HUES6 (cell line): Measurements from ENCODE around the gene PRUNE2.
A peak's percentile ranks its signal among the peaks of the same experiment; 100 is the strongest.

Experiments used
- H3K27ac ChIP-seq: 2 replicates; pipeline ENCODE4 v1.7.0; 2013; ENCODE audit warnings: low read depth, mild to moderate bottlenecking, low read length, inconsistent platforms
- H3K27me3 ChIP-seq: 2 replicates; pipeline ENCODE4 v1.6.1; 2013; ENCODE audit warnings: low read length; ENCODE audit not compliant: control insufficient read depth, insufficient read depth
- H3K36me3 ChIP-seq: 2 replicates; pipeline ENCODE4 v1.6.1; 2013; ENCODE audit warnings: low read length; ENCODE audit not compliant: control insufficient read depth, insufficient read depth
- H3K4me1 ChIP-seq: 2 replicates; pipeline ENCODE4 v1.6.1; 2013; ENCODE audit warnings: low read length; ENCODE audit not compliant: control insufficient read depth, insufficient read depth
- H3K4me3 ChIP-seq: 2 replicates; pipeline ENCODE4 v1.5.1; 2013; ENCODE audit warnings: low read depth, low read length
- H3K9ac ChIP-seq: one replicate; pipeline ENCODE4 v1.6.1; 2013; ENCODE audit warnings: mild to moderate bottlenecking, low read length
- H3K9me3 ChIP-seq: 2 replicates; pipeline ENCODE4 v1.6.1; 2013; ENCODE audit warnings: low read depth, low read length; ENCODE audit not compliant: control insufficient read depth, insufficient read depth

The PRUNE2 gene

DNA sequence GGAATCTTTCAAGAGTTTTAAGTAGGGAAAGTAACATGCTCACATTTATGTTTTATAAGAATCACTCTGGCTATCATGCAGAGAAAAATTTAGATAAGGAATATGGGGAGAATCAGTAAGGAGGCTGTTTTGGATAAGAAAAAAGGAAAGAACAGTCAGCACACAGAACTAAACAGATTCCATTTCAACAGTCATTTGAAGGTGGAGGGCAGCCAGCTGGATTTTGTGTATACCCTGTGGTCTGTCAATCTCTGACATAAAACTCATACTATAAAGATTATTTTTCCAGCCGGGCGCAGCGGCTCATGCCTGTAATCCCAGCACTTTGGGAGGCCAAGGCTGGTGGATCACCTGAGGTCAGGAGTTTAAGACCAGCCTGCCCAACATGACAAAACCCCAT is 77.5 kb downstream of the PRUNE2 start:
- H3K27me3 ChIP-seq: no peaks in the 10 kb centered on the region
- no peak overlapping the region for H3K27ac ChIP-seq
- no peak overlapping the region for H3K9ac ChIP-seq
- H3K9me3 ChIP-seq: no peaks in the 10 kb centered on the region
- no peak overlapping the region for H3K4me3 ChIP-seq
- peaks cover 6% of the 10 kb centered on the region; the same call in 1 of the 2 replicates for H3K4me1 ChIP-seq
- H3K36me3 ChIP-seq: no peaks in the 10 kb centered on the region; the same call in 1 of the 2 replicates

DNA sequence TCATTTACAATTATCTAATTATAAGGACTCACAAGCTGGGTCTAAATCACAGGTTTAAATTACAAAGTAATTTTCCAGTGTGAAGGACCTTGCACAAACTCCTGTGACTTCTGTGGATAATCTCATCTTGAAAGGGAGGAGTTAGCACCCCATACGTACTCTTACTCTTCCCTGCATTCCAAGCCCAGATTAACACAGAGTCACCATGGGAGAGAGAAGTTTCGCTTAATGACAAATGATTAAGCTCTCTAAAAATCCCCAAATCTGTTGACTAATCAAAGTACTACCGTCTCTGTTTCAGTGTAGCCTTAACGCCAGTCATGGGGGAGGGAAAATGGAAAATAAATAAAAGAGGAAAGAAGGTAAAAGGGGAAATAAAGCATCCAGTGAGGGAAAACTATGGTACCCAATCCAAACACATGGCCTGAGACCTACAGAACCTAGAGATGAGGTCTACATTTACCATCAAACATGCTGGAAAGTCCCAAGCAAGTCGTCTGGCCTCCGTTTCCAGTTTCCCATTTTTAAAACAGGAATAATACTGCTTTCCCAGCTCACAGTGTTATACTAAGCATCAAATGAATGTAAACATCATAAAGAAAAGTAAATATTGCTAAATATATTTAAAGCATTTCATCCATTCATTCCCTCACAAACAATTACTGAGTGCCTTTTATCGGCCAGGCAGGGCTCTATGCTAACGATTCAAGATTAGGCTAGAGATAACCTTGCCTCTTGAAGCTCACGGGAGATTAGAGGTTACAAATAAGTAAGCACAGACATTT is 78.4 kb downstream of the PRUNE2 start:
- no peak overlapping the region for H3K4me3 ChIP-seq
- no peak overlapping the region for H3K9ac ChIP-seq
- no peaks in the 10 kb centered on the region; the same call in 1 of the 2 replicates for H3K36me3 ChIP-seq
- H3K27me3 ChIP-seq: no peaks in the 10 kb centered on the region
- peaks cover 6% of the 10 kb centered on the region; the same call in 1 of the 2 replicates for H3K4me1 ChIP-seq
- no peak overlapping the region for H3K27ac ChIP-seq
- H3K9me3 ChIP-seq: no peaks in the 10 kb centered on the region

DNA sequence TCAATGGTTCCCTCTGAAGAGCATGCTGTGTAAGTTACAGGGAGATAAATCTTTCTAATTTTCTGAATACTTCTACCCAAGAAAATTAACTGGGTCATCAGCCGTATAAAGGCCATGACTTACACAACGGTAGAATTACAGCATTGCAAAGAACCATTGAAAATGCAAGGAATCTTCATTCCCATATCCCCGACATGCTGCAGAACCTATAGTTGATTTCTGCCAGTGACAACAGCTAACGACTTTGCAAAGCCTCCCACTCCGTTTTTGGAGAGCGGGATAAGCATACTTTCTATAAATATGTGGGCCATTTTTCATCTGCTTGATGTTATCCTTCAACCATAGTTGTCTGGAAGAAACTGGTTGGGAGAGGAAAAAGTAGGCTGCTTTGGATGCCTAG is 85.5 kb downstream of the PRUNE2 start:
- H3K4me1 ChIP-seq: peaks cover 21% of the 10 kb centered on the region; the same call in 1 of the 2 replicates
- no peaks in the 10 kb centered on the region for H3K9me3 ChIP-seq
- no peak overlapping the region for H3K27ac ChIP-seq
- no peaks in the 10 kb centered on the region for H3K27me3 ChIP-seq
- H3K9ac ChIP-seq: no peak overlapping the region
- no peaks in the 10 kb centered on the region for H3K36me3 ChIP-seq
- H3K4me3 ChIP-seq: no peak overlapping the region

DNA sequence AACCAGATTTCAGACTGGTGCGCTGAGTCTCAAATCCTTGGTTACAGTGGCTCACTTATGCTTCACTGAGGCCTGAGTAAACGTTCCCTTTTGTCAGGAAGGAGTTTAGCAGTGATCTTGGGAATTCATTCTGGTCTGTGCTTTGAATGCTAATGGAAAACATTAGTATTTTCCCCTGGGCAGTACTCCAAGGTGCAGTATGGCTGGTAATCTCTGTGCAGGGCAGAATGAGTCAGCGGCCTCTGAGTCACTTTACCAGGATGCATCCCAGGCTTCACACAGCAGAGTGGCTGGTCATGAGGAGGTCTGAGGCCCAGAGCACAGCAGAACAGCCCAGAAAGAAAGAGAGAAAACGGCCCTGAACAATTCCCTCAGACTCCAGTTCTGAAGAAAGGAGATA is 87.6 kb downstream of the PRUNE2 start:
- no peaks in the 10 kb centered on the region for H3K27me3 ChIP-seq
- H3K9me3 ChIP-seq: no peaks in the 10 kb centered on the region
- H3K36me3 ChIP-seq: no peaks in the 10 kb centered on the region
- H3K4me3 ChIP-seq: no peak overlapping the region
- no peak overlapping the region for H3K9ac ChIP-seq
- peaks cover 15% of the 10 kb centered on the region; the same call in 1 of the 2 replicates for H3K4me1 ChIP-seq
- peak overlapping the region; percentile 44; the same call in 1 of the 2 replicates for H3K27ac ChIP-seq

DNA sequence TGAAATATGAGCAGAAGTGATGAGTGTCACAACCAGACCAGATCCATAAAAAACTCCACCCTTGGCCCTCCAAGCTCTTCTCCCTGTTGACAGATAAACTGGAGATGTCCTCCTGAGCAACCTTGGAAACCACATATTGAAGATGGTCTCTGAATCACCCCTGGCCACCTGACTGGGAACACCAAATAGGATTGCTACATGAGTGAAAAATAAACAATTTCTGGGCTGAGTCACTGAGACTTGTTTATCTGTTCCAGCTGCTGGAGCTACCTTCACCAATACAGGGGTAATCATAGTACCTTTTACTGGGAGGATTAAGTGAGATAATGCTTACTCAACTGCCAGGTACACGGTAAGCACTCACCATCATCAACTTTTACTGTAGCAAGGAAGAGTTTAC is 88.4 kb downstream of the PRUNE2 start:
- Histone ChIP-seq H3K36me3 (no peaks in the 10 kb centered on the region), H3K27ac (no peak overlapping the region), H3K4me1 (peaks cover 15% of the 10 kb centered on the region; the same call in 1 of the 2 replicates), H3K27me3 (no peaks in the 10 kb centered on the region), H3K4me3 (no peak overlapping the region), H3K9me3 (no peaks in the 10 kb centered on the region), H3K9ac (no peak overlapping the region)

DNA sequence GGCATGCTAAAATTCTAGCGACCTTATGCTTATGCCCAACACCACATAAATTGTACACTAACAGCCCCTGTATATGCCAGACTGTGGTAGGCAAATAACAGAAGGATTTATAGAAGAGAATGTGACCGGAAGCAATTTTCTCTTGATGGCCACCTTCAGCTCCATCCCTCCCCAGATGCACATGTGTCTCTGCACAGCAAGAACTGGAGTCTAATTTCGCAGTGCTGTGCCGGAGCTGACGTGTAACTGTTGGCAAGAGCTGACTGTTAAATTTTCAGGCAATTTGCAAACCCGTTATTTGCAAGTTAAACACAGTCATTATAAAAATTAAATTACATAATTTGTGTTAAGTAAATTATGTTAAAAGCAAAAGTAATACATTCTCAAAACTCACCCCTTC is 93.3 kb downstream of the PRUNE2 start:
- no peaks in the 10 kb centered on the region for H3K27me3 ChIP-seq
- H3K27ac ChIP-seq: no peak overlapping the region
- no peaks in the 10 kb centered on the region for H3K36me3 ChIP-seq
- H3K9me3 ChIP-seq: no peaks in the 10 kb centered on the region
- H3K9ac ChIP-seq: no peak overlapping the region
- H3K4me3 ChIP-seq: no peak overlapping the region
- H3K4me1 ChIP-seq: peaks cover 1% of the 10 kb centered on the region; the same call in 1 of the 2 replicates

DNA sequence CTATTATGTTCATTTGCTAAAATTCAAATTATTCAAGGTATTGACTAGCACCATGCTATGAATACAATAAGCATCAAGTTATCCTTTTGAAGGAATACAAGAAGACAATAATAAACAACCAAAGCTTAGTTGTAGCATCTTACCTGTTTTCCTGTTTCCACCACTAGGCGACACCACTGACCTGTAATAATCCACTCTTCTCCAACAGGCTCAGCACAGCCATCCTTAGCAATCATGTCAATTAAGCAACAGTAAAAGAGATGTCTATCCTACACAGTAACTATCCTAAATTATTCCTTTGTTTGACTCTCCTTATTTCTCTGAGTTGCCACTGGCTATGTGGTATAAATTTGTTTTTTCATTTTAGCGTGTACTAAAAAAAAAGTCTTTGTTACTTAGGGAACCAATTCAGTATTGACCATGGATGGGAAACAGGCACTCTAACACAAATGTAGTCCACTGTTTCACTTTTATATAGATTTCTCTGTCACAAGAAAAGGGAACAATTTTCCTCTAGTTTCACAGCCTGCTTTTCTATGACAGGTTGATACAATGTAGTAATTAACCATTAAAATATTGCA is 95.4 kb downstream of the PRUNE2 start:
- Histone ChIP-seq H3K9me3 (no peaks in the 10 kb centered on the region), H3K4me3 (no peak overlapping the region), H3K4me1 (no peaks in the 10 kb centered on the region), H3K9ac (no peak overlapping the region), H3K27ac (no peak overlapping the region), H3K27me3 (no peaks in the 10 kb centered on the region), H3K36me3 (no peaks in the 10 kb centered on the region)

DNA sequence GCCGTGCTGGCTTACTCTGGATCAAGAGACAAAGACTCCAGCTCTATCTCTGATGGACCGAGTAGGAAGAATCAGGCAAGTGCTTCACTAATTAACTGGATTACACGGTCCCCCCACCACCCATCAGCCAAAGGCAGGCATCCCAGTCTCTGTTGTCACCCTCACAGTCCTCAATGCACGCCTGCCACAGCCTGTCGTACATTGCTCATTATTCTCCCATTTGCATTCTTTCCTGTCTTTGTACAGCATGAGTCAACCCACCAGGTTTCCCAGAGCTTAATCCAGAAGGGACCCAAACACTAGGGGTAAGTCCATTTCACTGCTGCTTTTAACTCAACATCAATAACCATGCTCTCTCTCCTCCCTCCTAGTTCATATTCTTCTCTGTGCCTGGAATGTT is 97.3 kb downstream of the PRUNE2 start:
- no peak overlapping the region for H3K9ac ChIP-seq
- H3K9me3 ChIP-seq: no peaks in the 10 kb centered on the region
- H3K4me3 ChIP-seq: no peak overlapping the region
- no peaks in the 10 kb centered on the region for H3K36me3 ChIP-seq
- peaks cover 4% of the 10 kb centered on the region for H3K4me1 ChIP-seq
- H3K27me3 ChIP-seq: no peaks in the 10 kb centered on the region
- H3K27ac ChIP-seq: no peak overlapping the region

DNA sequence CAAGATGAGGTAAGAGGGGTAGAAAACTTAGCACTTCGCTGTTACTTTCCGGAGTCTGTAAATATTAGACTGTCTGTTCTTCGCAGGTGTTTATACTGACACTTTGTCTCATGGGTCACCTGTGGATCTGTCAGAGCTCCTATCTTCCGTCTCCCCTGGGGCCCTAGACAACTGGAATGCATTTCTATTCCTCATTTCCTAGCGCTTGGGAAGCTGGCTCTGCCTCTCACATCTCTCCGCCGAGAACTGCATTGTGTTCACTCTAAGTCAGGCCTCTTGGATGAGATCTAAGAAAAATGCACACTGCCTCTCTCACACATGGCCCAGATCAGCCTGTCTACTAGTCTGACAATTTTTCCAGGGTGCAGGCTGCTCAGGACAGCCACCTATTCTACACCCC is 102.2 kb downstream of the PRUNE2 start:
- H3K9me3 ChIP-seq: no peaks in the 10 kb centered on the region
- no peaks in the 10 kb centered on the region for H3K36me3 ChIP-seq
- H3K9ac ChIP-seq: no peak overlapping the region
- no peak overlapping the region for H3K4me3 ChIP-seq
- peaks cover 15% of the 10 kb centered on the region for H3K4me1 ChIP-seq
- no peaks in the 10 kb centered on the region for H3K27me3 ChIP-seq
- H3K27ac ChIP-seq: no peak overlapping the region

DNA sequence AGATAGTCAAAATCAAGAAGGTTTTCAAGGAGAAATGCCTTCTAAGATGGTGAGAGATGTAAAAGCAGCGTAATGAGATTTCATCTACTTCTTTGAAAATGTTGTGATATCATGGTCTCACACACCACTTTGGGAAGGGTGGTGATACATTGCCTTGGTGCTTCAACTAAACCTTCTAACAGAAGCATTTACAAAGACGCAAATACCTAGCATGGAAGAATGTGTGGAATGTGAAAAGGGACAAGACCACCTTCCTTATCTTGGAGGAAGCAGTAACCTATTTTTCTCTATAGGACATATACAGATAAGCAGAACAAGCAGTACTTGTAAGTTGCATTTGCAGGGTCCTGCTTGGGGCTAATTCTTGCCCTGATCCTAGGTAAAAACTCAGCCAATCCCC is 102.8 kb downstream of the PRUNE2 start:
- no peak overlapping the region for H3K4me3 ChIP-seq
- no peaks in the 10 kb centered on the region for H3K9me3 ChIP-seq
- no peak overlapping the region for H3K9ac ChIP-seq
- no peak overlapping the region for H3K27ac ChIP-seq
- H3K27me3 ChIP-seq: no peaks in the 10 kb centered on the region
- peaks cover 15% of the 10 kb centered on the region for H3K4me1 ChIP-seq
- H3K36me3 ChIP-seq: no peaks in the 10 kb centered on the region

DNA sequence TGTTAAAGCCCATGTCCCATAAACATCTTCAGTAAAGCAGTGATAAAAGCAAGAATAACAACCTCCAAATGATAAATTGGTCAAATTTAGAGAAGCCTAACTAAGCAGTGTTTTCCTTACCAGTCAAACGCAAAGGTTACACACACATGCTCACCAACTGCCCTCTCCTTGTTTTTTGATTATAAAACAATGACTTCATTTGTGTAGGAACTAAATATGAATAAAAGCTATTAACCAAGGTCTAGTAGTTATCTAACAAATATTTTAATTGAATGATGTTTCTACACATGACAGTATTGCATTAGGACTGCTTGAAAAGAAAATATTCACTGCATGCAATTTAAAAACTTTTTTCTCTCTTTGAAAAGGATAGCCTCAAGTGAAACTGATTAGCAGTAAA is 105.0 kb downstream of the PRUNE2 start:
- Histone ChIP-seq H3K9me3 (no peaks in the 10 kb centered on the region), H3K9ac (no peak overlapping the region), H3K27ac (no peak overlapping the region), H3K4me1 (peaks cover 15% of the 10 kb centered on the region), H3K4me3 (no peak overlapping the region), H3K27me3 (no peaks in the 10 kb centered on the region), H3K36me3 (no peaks in the 10 kb centered on the region)
